SKM-1 (cell line): ENCODE measurements around the gene EDIL3.
A peak's percentile ranks its signal among the peaks of the same experiment; 100 is the strongest.
"Not testable (repeated sequence)": the region's sequence is repeated elsewhere in the genome, so short reads cannot be mapped to it uniquely, and the experiment has no call there.

Experiments used
- DNase-seq: peaks from one replicate; lab custom pipeline; 2025; ENCODE audit not compliant: unreplicated experiment; lab: John Stamatoyannopoulos, UW

Gene EDIL3

DNA sequence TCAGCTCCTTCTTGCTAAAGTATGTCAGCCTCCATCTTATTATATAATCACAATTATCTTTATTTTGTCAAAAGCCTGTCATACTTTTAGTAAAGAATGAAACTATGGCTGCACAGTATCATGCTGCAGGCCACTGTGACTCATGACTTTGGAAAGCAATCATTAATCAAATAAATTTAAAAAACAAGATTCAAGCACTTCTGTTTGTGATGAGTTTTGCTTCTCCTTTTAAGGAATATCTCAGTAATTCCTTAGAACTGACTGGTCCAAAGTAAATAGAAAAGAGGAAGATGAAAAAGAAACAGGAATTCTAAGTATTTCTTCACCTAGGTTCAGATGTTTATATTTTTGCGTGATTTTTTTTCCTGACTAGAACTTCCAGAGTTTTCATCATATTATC is 83.1 kb downstream of the EDIL3 start:
- no peak for DNase-seq

- no peak for DNase-seq
These were observed 84.7 kb downstream of the EDIL3 start for GRCh38 chr5:84299959-84300358.

DNA sequence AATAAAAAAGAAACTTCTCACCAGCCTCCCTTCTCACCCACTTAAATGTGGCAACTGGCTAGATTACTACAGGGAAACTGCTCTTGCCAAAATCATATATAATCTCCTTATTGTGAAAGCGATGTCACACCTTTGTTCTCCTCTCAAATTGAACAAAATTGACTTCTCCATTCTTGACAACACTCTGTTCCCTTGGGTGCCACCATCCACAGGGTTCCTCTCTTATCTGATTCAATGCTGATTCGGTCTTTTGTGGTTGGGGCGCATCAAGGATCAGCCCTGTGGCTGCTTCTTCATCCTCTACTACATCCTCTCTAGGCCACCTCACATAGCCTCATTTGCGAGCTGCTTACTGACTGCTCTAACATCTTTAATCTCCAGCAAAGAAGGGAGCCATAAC is 86.1 kb downstream of the EDIL3 start:
- peak; percentile 6 for DNase-seq

DNA sequence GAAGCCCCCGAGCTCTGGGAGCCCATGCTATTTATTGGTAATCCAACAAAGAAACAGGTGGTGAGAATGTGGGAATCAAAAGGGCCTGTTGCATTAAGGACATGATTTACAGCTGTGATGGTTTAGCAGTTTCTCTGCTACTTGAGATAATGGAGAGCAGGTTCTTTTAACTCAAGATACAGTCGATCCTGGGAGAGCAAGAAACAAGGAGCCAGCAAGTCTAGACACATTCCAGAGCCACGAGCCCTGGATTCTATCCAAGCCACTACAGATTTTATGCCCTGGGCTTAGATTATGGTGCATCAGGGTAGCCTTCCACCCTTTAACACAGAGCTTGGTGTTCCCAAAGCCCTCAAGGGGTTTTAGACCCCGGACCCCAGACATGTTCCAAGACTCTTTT is 87.0 kb downstream of the EDIL3 start:
- DNase-seq = not testable (repeated sequence)

- peak; percentile 61 for DNase-seq
These were observed 91.7 kb downstream of the EDIL3 start for GRCh38 chr5:84292788-84293653.

DNA sequence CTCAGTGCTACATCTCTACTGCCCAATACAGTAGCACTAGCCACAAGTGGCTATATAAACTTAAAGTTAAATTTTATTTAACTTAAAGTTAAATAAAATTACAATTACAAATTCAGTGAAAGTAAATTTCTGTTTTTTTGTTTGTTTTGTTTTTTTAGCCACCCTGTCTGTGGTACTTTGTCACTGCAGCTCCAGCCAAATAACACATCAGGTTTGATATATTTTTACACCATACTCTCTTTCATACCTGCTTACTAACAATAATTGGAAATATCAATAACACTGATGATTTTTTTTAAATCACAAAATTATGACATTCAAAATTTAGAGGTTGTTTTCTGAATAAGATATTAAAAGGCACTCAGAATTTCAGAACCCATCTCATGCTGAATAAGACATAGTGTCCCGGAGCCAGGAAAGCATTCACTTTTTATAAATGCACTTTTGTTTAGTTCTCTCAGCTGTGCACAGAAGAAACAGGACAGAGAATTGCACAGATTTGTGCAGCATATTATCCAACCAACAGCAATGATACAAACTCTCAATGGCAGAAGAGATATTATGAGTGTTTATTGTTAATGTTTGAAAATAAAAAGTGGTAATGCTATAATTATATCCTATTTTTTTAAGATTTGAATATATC is 92.6 kb downstream of the EDIL3 start:
- DNase-seq = no peak

- DNase-seq = no peak
These were observed 94.0 kb downstream of the EDIL3 start for GRCh38 chr5:84290673-84291072.

GRCh38 chr5:84290161-84290560 is 94.5 kb downstream of the EDIL3 start:
- DNase-seq = no peak

DNA sequence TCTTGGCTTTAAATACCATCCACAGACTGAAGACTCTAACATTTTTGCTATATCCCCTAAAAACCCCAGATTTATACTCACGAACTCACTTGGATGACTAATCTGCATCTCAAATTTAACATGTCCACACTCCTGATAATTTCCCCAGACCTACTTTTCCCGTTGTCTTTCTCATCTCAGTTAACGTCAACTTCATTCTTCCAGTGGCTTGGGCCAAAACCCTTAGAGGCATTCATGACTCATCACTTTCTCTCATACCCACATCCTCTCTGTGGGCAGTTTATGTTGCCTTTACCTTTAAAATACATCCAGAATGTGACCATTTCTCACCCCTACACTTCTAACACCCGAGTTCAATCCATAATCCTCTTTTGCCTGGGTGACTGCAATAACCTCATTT is 96.7 kb downstream of the EDIL3 start:
- peak; percentile 78 for DNase-seq

DNA sequence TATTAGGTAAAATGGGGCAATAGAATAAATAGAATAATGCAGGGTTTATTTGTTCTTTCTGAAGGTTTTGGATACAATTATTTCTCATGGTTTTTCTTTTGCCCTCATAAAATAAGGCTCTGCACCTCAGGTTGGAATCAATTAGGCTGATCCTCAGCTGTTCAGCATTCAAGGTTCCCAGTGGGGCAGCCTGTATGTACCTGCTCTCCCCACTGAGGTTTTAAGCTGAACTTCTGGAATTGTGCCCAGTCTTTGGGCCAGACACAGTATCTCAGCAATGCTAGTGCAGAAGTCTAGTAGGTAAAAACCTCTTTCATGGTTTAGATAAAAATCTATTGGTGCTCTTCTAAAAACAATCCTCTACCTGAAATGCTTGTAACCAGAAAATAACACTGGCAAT is 98.0 kb downstream of the EDIL3 start:
- DNase-seq = no peak

DNA sequence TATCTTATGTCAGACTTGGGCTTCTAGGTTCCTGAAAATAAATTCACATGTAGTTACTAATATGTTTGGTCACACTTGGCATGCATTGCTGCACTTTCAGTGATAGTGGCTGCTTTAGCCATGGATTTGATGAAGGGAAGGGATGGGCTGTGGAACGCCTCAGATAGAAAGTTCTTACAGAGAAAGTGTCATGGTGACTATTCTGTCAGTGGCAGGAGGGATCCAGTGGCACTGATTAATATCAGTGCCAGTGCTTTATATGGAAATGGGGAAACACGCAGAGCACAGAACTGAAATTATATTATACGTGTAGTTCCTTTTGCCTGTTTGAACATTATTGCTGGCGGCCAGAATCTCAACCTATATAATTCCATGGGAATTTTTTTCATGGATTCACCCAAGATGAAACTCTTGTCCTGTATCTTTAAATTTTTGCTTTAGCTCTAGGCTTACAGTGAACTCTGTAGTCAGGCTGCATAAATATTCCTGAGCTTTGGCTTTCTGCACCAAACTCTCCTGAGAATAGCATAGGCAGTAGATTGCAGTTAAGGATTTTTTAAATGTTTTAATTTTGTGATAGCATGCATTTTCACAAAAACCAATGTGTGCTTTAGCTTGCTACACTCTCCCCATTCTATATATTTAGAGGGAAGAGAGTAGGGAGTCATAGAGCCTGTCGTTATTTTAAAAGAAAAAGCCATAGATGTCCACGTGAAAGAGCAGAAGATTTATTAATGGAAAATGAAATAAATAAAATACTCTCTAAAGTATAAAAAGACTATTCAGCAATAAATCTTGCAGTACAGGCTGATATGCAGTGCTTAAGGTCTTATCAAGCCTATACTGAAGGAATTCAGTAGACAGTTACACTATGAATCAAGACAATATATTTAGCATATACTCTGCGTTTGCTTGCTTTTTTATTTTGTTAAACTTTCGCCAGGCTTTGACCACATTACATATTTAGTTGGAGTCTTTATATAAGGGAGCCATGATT is 98.7 kb downstream of the EDIL3 start:
- no peak for DNase-seq

GRCh38 chr5:84281383-84281782 is 103.3 kb downstream of the EDIL3 start:
- DNase-seq = no peak

- no peak for DNase-seq
These were observed 105.4 kb downstream of the EDIL3 start for GRCh38 chr5:84279234-84279633.

DNA sequence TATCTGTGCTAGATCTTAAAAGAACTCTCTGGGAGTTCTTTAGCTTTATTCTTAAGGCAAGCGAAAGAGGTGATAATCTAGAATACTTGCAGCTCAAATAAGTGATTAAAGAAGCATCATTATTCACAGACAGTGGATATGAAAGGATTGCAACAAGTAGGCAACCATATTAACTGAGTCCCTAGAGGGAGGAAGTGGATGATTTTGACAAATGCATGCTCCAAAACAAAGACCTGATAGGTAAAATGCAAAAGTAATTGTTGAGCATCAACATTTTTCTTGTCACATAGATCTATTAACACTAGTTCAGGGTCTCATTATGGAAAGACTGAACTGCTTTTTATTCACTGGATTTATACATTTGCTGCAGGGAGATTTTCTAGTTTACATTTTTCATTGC is 109.1 kb downstream of the EDIL3 start:
- no peak for DNase-seq

DNA sequence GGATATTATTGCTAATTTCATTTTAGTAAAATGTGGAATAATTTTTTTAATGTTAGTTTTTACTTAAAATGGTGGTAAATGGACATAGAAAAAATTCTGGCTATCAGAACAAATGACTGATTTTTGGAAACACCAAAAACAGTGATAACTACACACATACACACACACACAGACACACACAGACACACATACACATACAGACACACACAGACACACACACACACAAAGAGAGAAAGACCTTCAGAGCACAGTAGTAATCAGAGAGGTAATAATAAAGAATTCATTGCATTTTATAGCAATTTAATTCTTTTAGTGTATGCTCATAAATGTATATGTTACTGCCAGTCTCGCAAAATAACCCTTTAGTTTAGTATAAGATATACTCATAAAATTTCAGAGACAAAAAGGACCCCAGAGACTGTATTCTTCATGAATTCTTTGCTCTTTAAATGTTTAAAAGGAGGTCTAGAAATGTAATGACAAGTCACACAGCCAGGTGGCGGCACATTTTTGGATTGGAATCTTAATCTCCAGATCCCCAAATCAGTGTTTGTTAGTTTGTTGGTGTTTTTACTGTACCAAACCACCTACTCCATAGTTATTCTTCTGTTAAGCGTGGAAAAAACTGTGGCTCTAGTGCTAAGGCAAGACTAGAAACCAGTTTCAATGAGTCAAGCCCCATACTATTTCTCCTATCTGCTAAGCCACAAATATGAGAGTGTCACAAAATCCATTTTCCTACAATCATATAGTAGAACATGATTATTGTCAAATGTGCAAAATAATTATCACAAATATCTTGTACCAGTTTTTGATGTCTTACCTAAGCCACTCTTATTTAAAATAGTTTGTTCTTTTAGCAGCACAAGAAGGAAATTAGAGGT is 109.9 kb downstream of the EDIL3 start:
- DNase-seq = no peak

DNA sequence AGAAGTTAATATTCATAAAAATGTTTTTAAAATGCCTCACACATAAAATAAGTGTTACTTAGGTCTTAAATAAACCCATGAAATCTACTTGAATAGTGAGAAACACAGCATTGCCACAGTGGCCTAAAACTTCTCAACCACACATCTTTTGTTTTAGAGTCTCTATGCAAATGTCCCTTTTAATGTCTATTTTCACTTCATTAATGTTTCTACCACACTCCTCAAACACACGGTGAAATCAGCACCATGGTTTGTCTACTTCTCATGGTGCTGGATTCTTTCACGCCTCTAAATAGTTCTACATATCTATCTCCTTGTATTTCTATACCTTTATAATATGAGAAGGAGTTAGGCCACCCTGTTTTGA is 111.2 kb downstream of the EDIL3 start:
- no peak for DNase-seq

DNA sequence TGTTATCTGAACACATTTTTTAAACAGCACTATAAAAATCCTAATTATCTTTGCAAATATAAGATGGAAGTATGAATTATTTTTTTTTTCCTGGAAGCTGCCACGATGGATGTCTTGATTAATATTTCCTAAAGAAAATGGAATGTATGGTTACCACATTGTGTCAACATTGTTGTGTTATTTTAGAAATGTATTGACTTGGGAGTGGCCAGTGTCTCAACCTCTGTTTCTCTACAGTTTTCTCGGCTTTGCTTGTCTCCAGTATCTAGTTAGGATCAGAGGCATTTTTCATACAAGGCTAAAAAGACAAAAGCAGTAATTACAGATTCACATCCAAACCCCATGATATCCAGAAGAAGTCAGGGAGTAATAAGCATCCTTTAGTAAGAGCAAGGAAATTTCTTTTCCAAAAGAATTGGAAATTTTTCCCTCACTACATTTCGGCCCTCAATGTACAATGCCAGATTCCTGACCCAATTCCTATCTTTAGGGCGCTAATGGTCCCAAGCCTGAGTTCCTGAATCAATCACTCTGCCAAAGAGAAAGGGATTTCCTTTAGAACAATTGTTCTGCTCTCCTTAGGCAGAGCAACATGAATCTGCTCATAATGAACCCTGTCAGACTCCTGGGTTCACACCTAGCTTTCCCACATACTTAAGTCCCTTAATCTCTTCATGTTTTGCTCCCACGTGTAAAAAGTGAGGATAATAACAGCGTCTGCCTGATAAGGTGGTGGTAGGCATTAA is 111.7 kb downstream of the EDIL3 start:
- no peak for DNase-seq

DNA sequence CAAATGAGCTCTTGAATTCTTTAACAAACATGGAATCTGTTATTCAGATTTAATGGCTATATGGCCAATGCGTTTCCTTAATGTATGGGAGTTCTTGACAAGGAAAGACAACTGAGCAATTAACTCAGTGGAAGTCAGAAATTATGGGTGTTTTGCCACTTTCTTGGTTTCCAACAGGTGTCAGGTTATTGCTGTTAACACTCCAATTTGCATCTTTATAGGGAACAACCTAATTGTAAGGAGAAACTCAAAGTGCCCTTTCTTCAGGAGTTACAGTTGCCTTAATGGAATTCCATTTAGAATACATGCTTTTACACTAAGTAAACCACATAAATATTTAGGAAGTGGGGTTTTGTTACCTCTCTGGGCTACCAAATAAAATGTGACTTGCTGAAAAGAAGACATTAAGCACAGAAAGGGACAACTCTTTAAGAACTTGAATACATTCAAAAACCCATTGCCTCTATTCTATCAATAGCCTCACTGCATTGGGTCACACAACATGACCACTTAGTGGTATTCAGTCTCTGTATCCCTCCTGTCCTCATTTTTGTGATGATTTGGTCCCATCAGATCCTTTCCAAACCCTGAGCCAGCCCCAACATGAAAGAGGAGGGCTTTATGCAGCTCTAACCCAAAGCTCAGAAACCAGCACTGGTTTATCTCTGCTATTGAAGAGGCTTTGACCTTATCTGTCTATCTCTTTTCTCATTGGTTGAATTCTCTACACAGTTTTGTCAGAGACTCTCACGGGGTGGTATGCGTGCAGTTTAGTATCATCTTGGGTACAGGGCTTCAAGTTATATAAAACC is 118.7 kb downstream of the EDIL3 start:
- DNase-seq = no peak

DNA sequence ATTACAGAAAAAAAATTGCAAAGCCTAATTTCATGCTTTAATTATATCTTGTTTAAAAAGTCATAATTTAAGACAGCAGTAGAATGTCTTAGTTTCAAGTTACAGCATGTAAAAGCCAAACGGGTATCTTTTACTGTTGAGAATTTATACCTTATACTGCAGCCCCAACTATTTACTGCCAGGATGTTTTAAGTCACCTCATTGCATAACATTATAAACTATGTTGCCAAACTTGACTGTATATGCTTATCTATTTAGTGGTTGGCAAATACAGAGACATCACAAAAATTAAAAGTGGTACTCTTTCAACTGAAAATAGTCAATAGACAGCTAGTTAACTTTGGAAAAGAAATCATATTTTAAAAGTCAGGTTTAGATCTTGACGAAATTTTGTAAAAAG is 119.5 kb downstream of the EDIL3 start:
- no peak for DNase-seq
